HG03280 (cell line): ENCODE results near the gene WT1.
"Not testable (repeated sequence)": the region's sequence is repeated elsewhere in the genome, so short reads cannot be mapped to it uniquely, and the experiment has no call there.

Source experiments
- ATAC-seq: cut with Tn5 transposase; IDR thresholded peaks from one replicate; pipeline ENCODE4 v1.9.1; 2021; ENCODE audit warnings: mild to moderate bottlenecking, moderate library complexity; ENCODE audit not compliant: unreplicated experiment

The WT1 gene

GRCh38 chr11:32388871-32389770 lies 46.2 kb downstream of the WT1 start:
- ATAC-seq: no peak

GRCh38 chr11:32388365-32388764 lies 47.0 kb downstream of the WT1 start:
- ATAC-seq: no peak

- ATAC-seq: no peak
Observed at GRCh38 chr11:32387411-32387810, 47.9 kb downstream of the WT1 start.

GRCh38 chr11:32386770-32387377 lies 48.5 kb downstream of the WT1 start:
- no peak for ATAC-seq

GRCh38 chr11:32385998-32386397 lies 49.3 kb downstream of the WT1 start:
- ATAC-seq: no peak

- ATAC-seq: no peak
Observed at GRCh38 chr11:32382339-32383049, 52.8 kb downstream of the WT1 start.

GRCh38 chr11:32381179-32381578 lies 54.2 kb downstream of the WT1 start:
- no peak for ATAC-seq

GRCh38 chr11:32379719-32380118 lies 55.6 kb downstream of the WT1 start:
- no peak for ATAC-seq

GRCh38 chr11:32375826-32376225 lies 59.5 kb downstream of the WT1 start:
- ATAC-seq: no peak

- ATAC-seq: no peak
Observed at GRCh38 chr11:32374261-32374711, 61.1 kb downstream of the WT1 start.

- not testable (repeated sequence) for ATAC-seq
Observed at GRCh38 chr11:32369987-32370386, 65.4 kb downstream of the WT1 start.

GRCh38 chr11:32366666-32367065 lies 68.7 kb downstream of the WT1 start:
- no peak for ATAC-seq

GRCh38 chr11:32365192-32365591 lies 70.1 kb downstream of the WT1 start:
- ATAC-seq: no peak

- ATAC-seq: no peak
Observed at GRCh38 chr11:32358729-32359128, 76.6 kb downstream of the WT1 start.

GRCh38 chr11:32353884-32354283 lies 81.5 kb downstream of the WT1 start:
- ATAC-seq: no peak

- no peak for ATAC-seq
Observed at GRCh38 chr11:32348502-32348901, 86.8 kb downstream of the WT1 start.

GRCh38 chr11:32344946-32345345 lies 90.4 kb downstream of the WT1 start:
- ATAC-seq: no peak

- ATAC-seq: no peak
Observed at GRCh38 chr11:32343325-32344008, 91.9 kb downstream of the WT1 start.

GRCh38 chr11:32341620-32342613 lies 93.4 kb downstream of the WT1 start:
- ATAC-seq: no peak

GRCh38 chr11:32340181-32340580 lies 95.2 kb downstream of the WT1 start:
- no peak for ATAC-seq
